NCI-H1092 (cell line): Measurements from ENCODE around the gene SRGAP2C.
"Not testable (repeated sequence)": the region's sequence is repeated elsewhere in the genome, so short reads cannot be mapped to it uniquely, and the experiment has no call there.

Source experiments
- DNase-seq: peaks from one replicate; lab custom pipeline; 2025; lab: John Stamatoyannopoulos, UW

SRGAP2C gene

DNA sequence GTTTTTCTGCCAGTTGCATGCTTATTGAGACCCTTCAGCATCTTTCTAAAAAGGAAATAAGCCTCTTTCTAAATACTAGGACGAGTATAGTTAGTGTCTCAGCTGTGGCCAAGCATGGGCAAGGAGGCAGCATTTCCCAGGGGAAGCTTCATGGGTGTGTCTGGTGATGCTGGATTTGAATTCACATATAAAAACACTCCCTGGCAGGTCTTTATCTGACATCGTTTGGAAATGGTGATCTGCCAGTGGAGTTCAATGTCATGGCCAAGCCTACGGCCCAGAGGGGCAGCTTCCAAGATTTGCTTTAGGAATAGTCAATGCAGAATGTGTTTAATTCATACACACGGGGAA lies 94.7 kb downstream of the SRGAP2C start:
- DNase-seq = not testable (repeated sequence)

DNA sequence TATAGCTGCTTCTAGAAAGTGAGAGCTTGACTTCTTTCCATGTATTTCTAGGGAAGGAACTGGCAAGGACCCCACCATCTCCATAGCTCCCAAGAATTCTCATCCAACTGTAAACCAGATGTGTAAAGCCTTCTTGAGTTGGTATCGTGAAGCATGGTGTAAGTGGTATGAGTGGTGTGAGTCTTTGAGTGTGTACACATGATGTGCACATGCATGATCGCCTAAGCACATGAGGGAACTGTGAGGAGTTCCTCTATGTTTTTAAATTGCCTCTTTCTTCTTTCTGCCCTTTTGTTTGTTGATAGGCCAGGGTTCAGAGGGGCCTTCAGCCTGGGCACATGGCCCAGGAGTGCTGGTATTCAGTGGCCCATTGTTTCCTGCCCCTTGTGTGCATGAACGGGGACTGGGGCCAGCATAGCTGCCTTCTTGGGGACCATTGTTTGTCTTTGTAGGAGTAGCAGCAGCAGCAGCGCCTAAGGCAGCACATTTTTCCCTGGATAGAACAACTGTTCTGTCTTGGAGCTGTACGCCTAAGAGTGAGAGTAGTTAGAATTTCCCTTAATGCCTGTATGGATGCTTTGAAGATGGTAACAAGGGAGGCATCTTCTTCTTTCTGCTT lies 96.0 kb downstream of the SRGAP2C start:
- DNase-seq = not testable (repeated sequence)

DNA sequence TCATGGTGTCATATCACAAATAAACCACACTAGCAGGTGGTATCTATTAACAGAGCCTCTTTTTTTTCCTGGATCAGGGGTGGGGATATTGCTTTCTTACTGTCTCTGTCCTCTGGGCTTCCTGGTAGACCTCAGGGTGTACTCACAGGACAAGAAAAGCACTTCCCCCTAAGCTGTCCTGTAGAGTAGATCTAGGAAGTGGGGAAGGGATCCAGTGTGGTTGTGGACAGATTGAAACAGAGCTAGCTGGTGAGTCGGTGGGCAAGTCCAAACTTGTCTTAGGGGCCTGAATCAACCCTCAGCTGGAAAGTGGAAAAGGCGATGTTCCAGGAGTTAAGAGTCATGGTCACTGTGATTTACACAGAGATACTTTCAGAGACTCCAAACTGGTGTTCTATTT lies 96.7 kb downstream of the SRGAP2C start:
- DNase-seq = not testable (repeated sequence)

DNA sequence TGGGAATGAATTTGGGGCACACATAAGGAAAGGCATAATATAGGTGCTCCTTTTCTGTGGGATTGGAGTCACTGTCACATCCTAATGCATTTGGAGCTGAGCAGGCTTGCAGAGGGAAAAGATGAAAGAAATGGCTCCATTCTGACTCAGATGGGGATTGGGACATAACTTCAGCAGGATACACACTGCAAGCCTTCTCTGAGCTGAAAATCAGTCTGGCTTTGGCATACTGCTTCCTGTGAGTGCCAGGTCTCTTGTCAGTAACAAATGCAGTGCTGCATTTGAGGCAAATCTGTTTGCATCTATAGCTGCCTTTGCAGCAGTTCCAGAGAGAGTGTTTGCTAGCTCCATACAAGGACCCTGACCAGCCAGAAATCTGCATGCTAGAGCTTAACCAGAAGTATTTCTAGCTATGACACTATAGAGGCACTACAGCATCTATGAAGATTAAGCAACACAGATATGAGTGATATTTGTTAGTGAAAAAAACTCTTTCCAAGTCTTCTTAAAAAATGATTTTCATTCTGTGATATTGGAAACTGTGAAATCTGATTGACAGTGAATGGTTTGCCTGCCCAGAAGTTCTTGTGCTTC lies 98.9 kb downstream of the SRGAP2C start:
- not testable (repeated sequence) for DNase-seq

DNA sequence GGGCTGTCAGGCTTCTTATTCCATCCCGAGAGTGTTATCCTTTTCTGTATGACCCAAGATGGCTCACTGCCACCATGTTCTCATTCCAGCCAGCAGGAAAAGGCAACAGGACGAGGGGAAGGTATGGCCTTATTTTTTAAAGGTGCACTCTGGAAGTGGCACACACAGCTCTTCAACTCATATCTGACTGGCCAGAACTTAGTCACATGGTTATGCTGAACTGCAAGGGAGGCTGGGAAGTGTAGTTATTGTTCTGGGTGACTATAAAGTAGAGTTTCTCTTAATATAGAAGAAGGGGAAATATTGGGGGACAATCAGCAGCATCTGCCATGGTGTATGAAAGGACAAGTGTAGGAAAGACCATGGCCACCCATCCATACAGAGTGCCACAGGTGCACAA lies 107.8 kb downstream of the SRGAP2C start:
- not testable (repeated sequence) for DNase-seq

DNA sequence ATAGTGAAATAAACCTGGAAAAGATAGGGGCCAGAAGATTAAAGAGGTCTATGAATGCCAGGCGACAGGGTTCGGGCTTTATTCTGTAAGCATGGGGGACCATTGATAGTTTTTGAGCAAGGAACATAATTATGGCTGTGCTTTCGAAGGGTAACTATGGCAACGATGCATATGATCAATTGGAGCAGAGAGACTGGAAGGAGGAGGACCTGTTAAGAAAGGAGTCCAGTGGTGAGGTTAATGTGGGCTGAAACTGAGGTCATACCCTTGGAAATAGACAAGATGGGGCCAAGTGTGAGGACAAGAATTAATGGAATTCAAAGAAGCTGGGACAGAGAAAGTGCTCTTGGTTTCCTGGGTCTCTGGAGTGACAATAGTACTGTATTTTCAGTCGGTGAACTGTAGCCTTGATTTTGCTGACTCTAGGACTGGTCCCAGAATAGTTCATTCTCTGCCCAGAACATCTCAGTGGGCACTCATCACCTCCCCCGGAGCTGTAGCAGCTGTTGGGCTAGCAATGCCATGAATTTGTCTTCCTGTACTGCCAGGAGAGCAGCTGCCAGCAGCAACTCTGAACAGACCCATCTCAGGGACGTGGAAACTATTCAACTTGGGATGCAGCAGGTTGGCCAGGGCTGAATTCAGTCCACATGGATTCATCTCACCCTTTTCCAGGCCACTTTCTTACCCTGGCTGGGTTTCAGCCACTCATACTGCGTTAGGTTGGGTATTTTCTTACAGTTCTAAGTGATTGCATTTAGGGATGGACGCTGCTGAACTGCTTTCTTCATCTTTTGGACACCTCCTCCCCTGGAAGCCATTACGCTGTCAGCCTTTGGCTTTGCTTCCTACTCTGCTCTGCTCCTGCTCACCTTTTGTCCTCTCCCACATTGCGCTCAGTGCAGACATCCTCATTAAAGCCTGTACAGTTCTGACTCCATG lies 108.8 kb downstream of the SRGAP2C start:
- DNase-seq = not testable (repeated sequence)

DNA sequence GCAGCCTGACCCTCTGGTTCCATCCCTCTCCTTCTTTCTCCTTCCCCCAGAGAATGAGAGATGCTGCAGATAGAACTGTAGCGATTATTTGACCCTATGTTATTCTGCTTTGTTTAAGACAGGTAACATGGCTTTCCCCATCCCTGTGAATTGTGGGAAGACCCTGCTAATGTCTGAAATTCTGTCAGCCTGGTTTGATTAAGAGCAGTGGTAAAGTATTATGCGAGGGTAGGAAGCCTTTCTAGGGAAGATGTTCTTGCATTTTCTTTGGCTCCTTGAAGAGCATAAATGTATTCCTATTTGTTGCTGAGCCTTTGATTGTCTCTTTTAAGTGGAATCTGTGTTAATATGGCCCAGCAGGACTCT lies 109.4 kb downstream of the SRGAP2C start:
- DNase-seq = not testable (repeated sequence)

DNA sequence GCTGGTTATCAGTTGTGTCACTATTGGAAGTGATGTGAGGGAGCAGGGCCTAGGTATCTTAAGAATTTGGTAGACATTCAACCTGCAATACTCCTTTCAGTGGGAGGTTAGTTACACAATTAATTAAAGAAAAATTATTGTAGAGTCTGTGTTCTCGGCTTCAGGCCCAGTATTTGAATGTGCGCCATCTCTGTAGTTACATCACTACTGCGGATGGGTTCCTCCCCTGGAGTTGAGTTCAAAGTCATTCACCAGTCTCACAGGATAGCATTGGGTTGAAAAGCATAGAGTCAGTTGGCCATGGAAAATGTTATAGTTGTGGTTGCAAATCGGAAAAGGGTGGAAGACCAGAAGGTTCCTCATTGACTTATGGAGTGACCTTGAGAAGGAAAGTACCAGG lies 111.8 kb downstream of the SRGAP2C start:
- not testable (repeated sequence) for DNase-seq

DNA sequence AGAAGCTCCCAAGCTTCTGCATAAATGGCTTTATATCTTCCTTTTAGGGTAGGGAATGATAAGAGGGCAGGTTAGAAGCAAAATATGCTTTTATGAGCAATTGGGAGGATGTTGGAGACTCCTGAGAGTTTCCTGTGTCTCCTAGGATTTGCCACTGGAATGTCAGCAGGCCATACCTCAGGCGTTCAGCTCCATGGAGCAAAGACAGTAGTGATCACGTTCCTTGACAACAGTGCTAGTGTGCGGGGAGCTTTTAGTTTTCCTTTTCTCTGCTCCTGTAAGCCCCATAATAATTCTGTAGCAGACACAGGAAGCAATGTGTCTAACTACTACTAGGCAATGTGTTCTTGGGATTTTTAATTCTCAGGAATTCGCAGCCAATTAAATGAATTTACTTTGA lies 113.8 kb downstream of the SRGAP2C start:
- not testable (repeated sequence) for DNase-seq

DNA sequence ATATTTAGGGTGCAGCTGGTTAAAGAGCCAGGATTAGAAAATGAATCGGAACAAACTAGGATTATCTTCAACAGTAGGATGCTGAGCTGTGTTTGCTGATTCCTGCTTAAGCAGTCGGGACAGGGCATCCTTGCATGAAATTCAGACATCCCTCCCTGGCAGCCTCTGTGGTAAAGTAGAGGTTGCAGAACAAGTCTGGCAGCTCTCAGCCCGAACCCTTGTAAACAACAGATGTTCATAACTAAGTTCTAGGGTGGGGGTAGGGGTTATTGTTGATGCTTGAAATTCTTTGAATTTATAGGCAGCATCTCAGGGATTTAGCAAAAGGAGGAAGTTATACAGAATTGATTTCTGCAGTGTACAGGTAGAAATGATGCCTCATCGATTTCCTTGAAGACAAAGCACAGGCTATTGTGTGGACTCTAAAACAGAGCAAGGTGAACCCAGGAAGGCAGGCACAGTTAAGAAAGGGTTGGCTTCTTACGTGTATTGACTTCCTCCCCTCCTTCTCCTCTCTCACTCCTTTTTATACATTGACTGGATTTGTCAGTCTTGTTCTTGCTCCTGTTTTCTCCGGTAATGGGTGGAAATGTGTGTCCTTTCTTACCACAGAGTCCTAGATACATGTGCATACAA lies 114.9 kb downstream of the SRGAP2C start:
- not testable (repeated sequence) for DNase-seq

DNA sequence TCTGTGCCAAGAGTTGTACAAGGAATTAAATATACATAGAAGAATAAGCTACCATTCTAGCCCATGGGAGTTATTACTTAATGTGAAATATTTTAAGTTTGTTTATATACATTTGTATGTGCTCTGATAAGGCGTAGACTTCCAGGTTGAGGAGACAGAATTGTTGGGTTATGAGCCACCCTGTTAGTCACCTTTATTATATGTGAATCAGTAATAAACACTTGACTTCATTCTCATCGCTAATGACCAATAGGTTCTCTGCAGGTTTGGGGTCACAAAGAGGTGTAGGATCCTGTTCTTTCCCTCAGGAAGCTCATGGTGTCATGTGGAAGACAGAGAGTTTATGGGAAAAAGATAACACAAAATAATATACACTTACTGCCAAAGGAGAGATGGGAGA lies 117.1 kb downstream of the SRGAP2C start:
- not testable (repeated sequence) for DNase-seq

DNA sequence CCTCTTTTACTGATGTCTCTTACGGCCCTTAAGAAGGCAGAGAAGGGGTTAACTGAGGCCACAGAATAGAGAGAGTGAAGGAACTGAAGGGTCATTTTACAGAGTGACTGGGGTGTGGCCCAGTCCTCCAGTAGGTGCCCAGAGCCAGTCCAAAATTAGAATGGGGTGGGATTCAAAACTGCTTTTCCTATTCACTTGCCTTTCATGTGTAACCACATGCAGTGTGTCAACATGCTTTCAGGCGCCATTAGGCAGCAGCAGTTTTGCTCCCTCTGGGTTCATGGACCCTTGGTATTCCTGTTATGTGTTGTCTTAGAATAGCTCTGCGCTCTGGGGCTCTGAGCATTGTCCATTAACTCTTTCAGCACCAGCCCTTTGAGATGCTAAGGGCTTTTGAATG lies 123.0 kb downstream of the SRGAP2C start:
- not testable (repeated sequence) for DNase-seq

DNA sequence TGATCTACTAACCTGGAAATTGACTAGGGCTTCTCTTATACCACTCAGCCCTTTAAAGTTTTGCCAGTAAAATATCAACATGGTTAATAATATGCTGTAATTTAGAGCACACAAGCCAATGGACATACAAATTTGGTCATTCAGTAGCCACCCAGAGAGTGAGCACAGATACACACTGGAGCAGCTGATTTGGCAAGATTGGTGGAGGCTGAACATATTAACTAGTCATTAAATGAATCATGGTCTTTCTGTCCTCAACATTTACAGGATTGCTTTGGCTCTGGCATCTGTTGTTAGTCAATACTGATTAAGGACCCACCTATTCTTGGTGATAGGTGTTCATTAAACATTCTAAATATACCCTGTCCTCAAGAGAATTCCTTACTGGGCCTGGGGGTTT lies 130.7 kb downstream of the SRGAP2C start:
- not testable (repeated sequence) for DNase-seq

DNA sequence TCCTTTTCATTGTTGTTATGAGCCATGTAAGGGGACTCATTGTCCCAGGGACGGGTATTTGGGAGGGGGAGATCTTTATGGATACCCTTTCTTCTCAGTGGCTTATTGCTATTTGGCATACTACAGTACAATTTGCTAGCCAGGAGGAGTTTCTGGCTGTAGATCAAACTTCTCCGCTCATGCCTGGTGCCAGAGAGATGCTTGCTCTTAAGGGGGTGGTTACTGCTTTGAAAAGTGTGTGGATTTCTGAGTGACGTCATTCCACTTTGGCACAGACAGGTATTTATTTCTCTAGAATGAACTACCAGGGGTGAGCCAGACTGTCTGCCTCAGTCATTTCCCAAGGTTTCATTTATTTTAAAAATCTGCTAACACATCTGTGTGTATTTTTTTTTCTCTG lies 131.3 kb downstream of the SRGAP2C start:
- DNase-seq = not testable (repeated sequence)

DNA sequence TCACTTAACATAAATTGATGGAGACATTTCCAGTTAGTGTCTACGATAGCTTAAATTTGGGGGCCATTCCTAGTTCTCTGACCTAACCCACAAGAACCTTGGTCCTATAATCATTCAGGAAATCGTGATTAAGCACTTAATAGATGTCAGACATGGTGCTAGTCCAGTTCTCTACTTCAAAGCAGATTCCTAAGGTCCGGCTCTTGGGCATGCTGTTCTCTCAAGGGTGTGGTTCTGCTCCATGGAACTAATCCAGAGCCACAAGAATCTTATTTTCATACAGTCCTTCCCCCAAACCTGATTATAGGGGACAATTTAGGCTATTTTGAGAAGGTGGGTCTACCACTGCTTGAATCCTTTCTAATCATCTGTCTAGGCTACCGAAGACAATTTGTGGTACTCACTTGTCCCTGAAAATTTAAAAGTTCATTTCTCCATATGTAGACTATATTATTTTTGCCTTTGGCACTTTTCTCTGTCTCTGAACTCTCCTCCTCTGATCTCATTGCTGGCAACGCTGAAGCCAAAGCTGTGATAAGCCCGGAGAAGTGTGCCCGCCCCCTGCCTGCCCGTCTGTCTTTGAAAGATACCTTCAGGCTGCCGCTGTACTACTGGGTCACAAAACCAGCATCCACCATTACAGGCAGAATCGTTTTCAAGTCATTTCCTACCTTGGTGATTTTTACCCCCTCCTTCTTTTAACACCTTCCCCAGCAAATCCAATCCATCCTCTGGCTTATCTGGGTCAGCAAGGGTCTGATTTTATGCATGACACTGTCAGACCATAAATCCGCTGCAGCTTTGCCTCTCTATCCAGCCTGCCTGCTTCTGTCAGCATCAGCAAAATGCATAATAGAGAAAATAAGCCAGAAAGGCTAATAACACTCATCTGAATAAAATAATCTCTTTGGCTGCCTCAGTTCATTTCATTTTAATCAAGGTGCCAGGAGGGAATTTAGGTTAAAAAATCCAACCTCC lies 133.0 kb downstream of the SRGAP2C start:
- not testable (repeated sequence) for DNase-seq

DNA sequence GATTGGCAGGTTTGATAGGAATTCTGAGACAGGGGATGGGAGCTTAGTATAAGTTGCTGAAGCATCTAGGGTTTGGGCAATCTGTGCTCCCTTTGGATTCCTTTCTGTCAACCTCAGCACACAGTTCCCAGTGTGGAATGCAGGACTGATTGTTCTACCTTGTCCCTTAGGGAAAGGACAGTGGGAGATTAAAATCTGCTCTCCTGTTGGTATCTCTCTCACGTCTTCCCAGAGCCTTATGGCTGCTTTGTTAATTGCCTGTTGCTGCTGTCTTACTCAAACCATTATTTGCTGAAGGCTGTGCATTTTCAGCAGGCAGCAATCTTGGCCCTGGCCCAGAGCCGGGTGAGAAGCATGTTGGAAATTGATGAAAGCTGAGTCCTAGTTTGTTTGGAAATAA lies 133.9 kb downstream of the SRGAP2C start:
- not testable (repeated sequence) for DNase-seq

DNA sequence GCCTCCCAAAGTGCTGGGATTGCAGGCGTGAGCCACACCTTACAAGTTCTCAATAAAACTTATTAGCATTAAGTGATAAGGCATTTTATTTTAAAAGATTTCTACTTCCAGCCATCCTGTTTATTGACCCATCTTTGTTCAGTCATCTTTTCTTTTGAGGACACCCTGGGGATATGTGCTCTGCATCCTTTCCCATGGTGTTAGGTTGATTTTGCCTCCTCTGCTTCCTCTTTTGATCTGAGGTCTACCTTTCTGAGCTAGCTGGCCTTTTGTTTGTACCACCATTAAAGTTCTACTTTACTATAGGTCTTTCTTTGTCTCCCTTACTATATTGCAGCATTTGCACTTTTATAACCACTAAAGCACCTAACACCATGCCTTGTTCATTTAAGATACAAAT lies 136.9 kb downstream of the SRGAP2C start:
- DNase-seq = not testable (repeated sequence)

DNA sequence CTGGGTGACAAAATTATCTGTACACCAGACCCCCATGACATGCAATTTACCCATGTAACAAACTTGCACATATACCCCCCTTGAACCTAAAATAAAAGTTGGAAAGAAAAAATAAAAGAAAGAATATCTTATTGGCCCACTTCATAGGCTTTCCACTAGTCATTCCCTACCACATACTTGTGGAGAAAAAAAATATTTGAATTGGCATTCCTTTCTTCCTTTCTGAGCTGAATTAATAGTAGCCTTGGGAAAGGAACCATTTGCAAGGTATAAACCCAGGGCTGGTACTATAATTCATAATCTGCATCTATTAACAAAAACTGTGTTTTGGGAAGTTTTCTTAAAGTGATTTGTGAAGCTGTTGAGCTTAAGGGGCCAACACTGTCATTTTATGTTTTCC lies 140.0 kb downstream of the SRGAP2C start:
- not testable (repeated sequence) for DNase-seq

DNA sequence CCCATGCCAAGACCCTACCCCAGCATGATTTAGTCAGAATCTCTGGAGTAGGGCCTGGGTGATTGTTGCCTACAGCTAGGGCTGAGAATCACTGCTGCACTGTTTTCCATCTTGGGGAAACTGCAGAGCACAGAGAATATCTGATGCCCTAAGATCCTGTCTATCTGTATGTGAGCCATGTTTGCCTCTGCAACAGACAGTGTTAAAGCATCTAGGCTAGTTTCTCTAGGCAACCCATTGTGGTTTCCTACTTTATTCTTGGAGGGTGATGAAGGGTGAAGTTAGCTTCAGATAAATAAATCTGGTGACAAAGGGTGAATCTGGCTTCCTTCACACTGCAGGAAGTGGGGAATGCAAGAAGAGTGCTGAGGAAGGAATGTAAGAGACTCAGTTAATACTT lies 147.4 kb downstream of the SRGAP2C start:
- not testable (repeated sequence) for DNase-seq

DNA sequence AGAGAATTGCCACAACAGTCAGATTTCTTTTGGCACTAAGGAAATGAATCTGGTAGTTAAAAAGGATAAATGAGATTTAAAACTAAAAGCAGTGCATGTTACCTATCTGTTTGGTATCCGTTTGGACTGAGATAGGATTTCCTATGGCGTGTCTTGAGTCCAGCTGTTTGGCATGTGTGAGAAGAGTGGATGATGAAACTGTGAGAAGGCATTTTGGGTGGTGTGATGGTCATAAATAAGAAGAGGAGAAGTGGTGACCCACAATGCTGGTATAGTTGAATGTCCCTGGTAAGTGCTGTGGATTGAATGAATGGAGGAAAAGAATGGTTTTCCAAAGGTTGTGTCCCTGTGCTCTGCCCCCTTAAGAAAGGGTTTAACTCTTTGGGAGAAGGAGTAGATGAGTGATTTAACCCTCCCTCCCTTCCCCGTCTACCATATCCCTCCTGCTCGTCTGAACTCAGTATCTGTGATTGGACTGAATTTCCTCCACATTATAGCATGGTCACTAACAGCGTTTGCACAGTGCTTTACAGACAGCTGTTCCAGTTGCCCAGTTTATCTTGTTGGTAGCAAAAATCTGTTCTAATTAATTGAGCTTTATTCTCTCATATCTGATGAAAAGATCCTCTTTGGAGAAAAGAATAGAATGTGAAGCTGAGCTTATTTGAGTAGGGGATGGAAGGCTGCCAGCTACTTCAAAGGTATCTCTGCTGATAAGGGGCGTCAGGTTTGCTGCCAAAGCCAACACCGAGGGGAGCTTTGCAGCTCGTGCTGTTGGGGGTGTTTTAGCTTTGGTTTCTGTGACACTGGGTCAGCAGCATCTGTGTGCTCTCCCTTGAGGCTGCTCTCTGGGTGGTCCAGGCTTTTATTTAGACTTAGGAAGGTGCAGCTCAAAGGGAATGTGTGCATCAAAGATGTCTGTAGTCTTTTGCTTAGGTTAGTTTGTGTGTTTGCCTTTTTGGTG lies 148.1 kb downstream of the SRGAP2C start:
- DNase-seq = not testable (repeated sequence)
